ENCODE data around the gene PTPN1.

The PTPN1 gene

DNA sequence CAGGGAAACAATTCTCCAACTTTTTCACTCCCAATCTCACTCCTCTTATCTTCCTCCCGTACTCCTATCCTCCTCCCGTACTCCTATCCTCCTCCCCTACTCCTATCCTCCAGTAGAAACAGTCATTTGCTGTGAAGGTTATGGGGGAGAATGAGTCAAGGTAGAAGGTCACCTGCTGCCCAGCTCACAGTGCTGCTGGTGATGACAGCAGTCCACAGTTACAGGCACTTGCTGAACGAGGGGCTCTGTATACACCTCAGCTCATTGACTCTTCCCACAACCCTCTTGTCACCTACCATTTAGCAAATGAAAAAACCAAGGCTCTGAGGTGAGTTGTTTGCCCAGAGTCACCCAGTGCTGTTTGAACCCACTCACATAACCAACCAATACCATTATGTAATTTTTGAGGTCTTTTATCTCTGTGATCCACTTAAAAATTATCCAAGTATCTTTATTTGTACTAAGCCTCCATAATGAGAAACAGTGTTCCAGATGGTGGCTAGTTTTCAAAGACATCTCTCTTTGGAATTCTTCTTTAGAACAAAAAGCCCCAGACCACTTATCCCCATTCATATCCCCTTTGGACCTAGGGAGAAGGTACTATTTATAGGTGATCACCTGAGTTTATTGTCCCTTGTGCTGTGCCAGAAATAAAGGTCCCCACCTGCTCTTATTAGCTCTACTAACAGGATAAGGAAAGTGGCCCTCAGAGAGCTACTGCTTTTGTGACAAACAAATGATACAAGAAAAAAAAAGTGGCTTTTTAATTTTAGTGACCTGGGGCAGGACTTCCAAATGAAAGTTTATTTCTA lies 53.2 kb downstream of the PTPN1 start:
- no peaks in the 10 kb centered on the region for H4K20me1 ChIP-seq (ENCODE audit: insufficient read depth, low read length)
- H3K4me1 ChIP-seq (ENCODE audit: insufficient read depth, low read length, severe bottlenecking) = no peaks in the 10 kb centered on the region
- no peak overlapping the region for H2AFZ ChIP-seq (ENCODE audit: low read length)
- H3K9ac ChIP-seq (ENCODE audit: low read length) = no peak overlapping the region
- peaks cover 46% of the 10 kb centered on the region; the same call in 1 of the 2 replicates for H3K36me3 ChIP-seq (ENCODE audit: insufficient read depth, low read length)
- no peaks in the 10 kb centered on the region for H3K27me3 ChIP-seq (ENCODE audit: insufficient read depth, low read length)
- H3K27ac ChIP-seq (ENCODE audit: low read depth, low read length, poor library complexity, severe bottlenecking) = no peak overlapping the region
- H3K79me2 ChIP-seq (ENCODE audit: insufficient read depth, low read length) = no peaks in the 10 kb centered on the region
- H3F3A ChIP-seq (ENCODE audit: insufficient read depth, low read length) = no peaks in the 10 kb centered on the region
- no peaks in the 10 kb centered on the region for H3K9me3 ChIP-seq (ENCODE audit: low read length)
- H3K4me3 ChIP-seq (ENCODE audit: low read depth, low read length, poor library complexity, severe bottlenecking) = no peak overlapping the region
- TF ChIP-seq, protein P1, sequence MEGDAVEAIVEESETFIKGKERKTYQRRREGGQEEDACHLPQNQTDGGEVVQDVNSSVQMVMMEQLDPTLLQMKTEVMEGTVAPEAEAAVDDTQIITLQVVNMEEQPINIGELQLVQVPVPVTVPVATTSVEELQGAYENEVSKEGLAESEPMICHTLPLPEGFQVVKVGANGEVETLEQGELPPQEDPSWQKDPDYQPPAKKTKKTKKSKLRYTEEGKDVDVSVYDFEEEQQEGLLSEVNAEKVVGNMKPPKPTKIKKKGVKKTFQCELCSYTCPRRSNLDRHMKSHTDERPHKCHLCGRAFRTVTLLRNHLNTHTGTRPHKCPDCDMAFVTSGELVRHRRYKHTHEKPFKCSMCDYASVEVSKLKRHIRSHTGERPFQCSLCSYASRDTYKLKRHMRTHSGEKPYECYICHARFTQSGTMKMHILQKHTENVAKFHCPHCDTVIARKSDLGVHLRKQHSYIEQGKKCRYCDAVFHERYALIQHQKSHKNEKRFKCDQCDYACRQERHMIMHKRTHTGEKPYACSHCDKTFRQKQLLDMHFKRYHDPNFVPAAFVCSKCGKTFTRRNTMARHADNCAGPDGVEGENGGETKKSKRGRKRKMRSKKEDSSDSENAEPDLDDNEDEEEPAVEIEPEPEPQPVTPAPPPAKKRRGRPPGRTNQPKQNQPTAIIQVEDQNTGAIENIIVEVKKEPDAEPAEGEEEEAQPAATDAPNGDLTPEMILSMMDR (IDR thresholded peaks at IDR 0.05; ENCODE audit: low read length) = no peak
- no peak for TF ChIP-seq EZH2 (IDR thresholded peaks at IDR 0.05; ENCODE audit: borderline replicate concordance, low read length)
- no peaks in the 10 kb centered on the region for H3K9me2 ChIP-seq (ENCODE audit: low read depth, low read length)
- H3K4me2 ChIP-seq (ENCODE audit: low read length) = no peak overlapping the region

- no peak overlapping the region for H3K9ac ChIP-seq (ENCODE audit: low read length)
- no peaks in the 10 kb centered on the region for H3K27me3 ChIP-seq (ENCODE audit: insufficient read depth, low read length)
- H3K4me3 ChIP-seq (ENCODE audit: low read depth, low read length, poor library complexity, severe bottlenecking) = no peak overlapping the region
- H3K9me3 ChIP-seq (ENCODE audit: low read length) = no peaks in the 10 kb centered on the region
- H3F3A ChIP-seq (ENCODE audit: insufficient read depth, low read length) = no peaks in the 10 kb centered on the region
- no peaks in the 10 kb centered on the region for H3K9me2 ChIP-seq (ENCODE audit: low read depth, low read length)
- TF ChIP-seq, protein P1 (IDR thresholded peaks at IDR 0.05; ENCODE audit: low read length) = no peak
- no peak for TF ChIP-seq EZH2 (IDR thresholded peaks at IDR 0.05; ENCODE audit: borderline replicate concordance, low read length)
- H3K79me2 ChIP-seq (ENCODE audit: insufficient read depth, low read length) = no peaks in the 10 kb centered on the region
- H3K4me1 ChIP-seq (ENCODE audit: insufficient read depth, low read length, severe bottlenecking) = peaks cover 4% of the 10 kb centered on the region
- no peaks in the 10 kb centered on the region for H4K20me1 ChIP-seq (ENCODE audit: insufficient read depth, low read length)
- no peak overlapping the region for H3K27ac ChIP-seq (ENCODE audit: low read depth, low read length, poor library complexity, severe bottlenecking)
- H3K36me3 ChIP-seq (ENCODE audit: insufficient read depth, low read length) = peaks cover 55% of the 10 kb centered on the region; the same call in 1 of the 2 replicates
- H3K4me2 ChIP-seq (ENCODE audit: low read length) = no peak overlapping the region
- H2AFZ ChIP-seq (ENCODE audit: low read length) = no peak overlapping the region
Measured at GRCh38 chr20:50565383-50565782, 55.2 kb downstream of the PTPN1 start.

DNA sequence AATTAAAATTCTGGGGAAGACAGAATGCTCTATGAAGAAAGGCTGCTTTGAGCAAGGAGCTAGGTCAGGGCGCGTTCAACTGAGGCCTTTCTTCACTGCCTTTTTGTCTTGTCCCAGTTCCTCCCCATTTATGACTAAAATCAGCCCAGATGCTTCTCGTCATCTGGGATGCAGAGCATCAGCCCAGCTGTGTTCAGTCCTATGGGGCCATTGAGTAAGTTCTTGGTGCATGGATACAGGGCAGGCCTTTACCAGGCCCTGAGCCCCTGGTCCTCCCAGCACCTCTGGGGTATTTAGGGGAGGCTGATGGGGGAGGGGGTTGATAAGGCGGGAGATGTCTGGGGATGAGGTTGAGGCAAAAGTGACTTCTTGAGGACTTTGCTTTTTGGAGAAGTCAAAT lies 55.7 kb downstream of the PTPN1 start:
- no peak overlapping the region for H2AFZ ChIP-seq (ENCODE audit: low read length)
- peaks cover 7% of the 10 kb centered on the region for H3K4me1 ChIP-seq (ENCODE audit: insufficient read depth, low read length, severe bottlenecking)
- H3K4me2 ChIP-seq (ENCODE audit: low read length) = no peak overlapping the region
- no peaks in the 10 kb centered on the region for H4K20me1 ChIP-seq (ENCODE audit: insufficient read depth, low read length)
- TF ChIP-seq EZH2 (IDR thresholded peaks at IDR 0.05; ENCODE audit: borderline replicate concordance, low read length) = no peak
- TF ChIP-seq, protein P1 (IDR thresholded peaks at IDR 0.05; ENCODE audit: low read length) = no peak
- H3K36me3 ChIP-seq (ENCODE audit: insufficient read depth, low read length) = peaks cover 56% of the 10 kb centered on the region; the same call in 1 of the 2 replicates
- no peaks in the 10 kb centered on the region for H3K9me2 ChIP-seq (ENCODE audit: low read depth, low read length)
- no peak overlapping the region for H3K4me3 ChIP-seq (ENCODE audit: low read depth, low read length, poor library complexity, severe bottlenecking)
- no peak overlapping the region for H3K9ac ChIP-seq (ENCODE audit: low read length)
- no peaks in the 10 kb centered on the region for H3K9me3 ChIP-seq (ENCODE audit: low read length)
- H3K27me3 ChIP-seq (ENCODE audit: insufficient read depth, low read length) = no peaks in the 10 kb centered on the region
- no peaks in the 10 kb centered on the region for H3K79me2 ChIP-seq (ENCODE audit: insufficient read depth, low read length)
- H3K27ac ChIP-seq (ENCODE audit: low read depth, low read length, poor library complexity, severe bottlenecking) = no peak overlapping the region
- no peaks in the 10 kb centered on the region for H3F3A ChIP-seq (ENCODE audit: insufficient read depth, low read length)
